NCI-H1092 treated with DMSO at 0.1 percent for 48 hours (cell line): ENCODE data around the gene NRXN3.

Source experiments
- DNase-seq: peaks from one replicate; lab custom pipeline; 2025; lab: John Stamatoyannopoulos, UW

The NRXN3 gene

DNA sequence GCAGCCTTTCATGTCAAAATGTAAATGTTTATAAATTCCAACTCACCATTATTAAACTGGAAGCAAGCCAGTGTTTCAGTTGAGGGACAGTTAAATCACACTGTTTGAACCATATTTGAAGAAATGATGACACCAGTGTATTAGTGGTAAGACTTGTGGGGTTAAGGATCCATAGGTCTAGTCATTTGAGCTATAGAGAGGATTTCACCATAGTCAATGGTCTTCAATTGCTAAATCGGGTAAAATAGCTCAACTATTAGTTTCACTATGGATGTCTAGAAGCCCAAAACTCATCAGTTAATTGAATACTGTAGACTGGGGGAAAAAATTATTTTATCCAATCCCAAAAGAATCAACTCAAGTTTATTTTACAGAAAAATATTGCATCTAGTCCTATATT lies 659.1 kb downstream of the NRXN3 start:
- no peak for DNase-seq

- DNase-seq: no peak
Observed at GRCh38 chr14:78834766-78835451, 664.7 kb downstream of the NRXN3 start.

- no peak for DNase-seq
Observed at GRCh38 chr14:78835909-78836308, 665.7 kb downstream of the NRXN3 start.

DNA sequence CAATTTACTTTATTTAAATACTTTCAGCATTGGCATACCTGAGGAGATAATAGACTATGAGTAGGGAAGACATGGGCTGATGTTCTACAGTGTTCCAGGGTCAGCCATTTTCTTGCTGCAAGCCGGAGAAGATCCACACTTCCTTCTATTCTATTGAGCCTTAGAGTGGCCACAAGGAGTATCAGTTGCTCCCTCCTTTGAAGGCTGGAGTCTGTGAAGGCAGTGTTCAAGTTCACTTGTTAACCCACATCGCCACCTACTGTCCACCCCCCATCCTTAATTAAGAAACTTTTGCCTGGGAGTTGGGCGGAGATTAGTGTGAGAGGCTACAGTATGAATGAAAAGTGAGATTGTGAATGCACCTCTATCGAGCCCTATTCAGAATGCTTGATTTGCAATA lies 666.6 kb downstream of the NRXN3 start:
- peak; percentile 57 for DNase-seq

DNA sequence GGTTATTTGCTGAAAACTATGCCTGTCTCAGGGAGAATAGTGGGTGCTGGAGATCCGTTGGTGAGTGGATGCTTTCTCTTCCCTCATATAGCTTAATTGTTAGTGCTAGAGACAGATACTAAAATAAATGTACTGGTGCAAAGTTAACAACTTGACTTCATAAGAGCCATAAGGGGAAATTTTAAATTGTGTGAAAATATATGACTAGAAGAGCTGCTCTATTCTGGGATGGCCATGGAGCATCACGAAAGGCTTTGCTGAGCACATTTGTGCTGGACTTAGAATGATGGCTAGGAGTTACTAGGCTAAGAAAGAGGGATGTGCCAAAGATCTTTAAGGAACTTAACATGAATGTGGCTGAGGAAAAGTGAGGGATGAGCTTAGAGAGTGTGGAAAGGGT lies 668.8 kb downstream of the NRXN3 start:
- DNase-seq: no peak

DNA sequence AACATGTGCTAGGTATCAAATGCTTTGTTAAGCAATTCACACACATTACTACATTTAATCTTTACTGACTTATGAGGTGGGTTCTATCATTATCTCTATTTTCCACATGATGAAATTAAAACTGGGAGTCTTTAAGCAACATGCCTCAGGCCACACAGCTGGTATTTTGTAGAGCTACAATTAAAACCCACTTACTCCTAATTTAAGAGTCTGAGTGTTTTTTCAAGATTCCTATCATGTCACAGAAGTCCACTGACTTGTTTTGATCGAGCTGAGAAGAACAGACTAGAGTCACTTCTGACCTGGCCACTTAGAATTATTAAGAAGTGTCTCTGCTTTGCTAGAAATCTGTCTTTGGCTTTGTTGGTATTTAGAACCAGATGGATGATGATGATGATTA lies 670.7 kb downstream of the NRXN3 start:
- no peak for DNase-seq

DNA sequence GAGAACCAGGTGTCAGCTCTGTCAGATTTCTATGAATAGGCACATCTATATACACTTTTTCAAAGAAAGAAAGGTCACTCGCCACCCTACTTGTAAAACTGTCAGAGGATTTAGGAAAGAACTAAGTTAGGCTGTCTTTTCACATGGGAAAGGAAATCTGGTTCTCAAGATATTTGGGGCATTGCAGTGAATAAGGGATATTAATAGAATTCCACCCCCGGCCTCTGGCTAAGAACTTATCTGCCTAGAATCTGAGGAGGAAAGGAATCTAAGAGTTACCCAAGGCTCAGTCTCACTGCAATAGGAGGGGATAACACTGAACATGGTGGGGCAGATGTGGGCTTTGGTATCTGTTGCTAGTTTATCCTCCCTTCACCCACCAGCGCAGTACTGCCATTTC lies 677.6 kb downstream of the NRXN3 start:
- DNase-seq: no peak

DNA sequence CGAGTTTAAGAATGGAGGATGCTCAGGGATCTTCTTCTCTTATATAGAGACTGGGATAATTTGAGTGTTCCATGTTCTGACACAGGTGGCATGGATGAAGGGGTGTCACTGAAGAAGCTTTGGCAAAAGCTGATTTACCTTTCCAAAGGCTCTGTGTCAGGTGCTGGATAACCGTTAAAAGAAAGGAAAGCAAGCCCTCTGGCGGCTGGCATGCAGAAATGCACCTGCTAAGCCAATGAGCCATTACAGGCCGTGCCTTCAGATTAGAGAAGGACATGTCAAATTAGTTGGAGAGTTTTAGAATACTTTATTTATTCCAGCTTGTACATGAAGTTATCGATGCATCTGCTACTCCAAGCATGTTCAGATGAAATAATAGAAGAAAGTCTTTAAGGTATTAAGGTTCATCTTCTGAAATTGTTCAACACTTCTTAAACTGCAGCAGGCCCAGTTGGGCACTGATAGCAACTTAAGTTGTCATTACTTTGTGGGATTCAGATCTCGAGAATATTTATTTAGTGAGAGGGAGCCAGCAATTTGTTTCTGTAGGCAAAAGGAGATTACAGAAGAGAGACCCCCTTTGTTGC lies 678.2 kb downstream of the NRXN3 start:
- DNase-seq: peak; percentile 44

GRCh38 chr14:78849952-78850351 lies 679.8 kb downstream of the NRXN3 start:
- DNase-seq: no peak

DNA sequence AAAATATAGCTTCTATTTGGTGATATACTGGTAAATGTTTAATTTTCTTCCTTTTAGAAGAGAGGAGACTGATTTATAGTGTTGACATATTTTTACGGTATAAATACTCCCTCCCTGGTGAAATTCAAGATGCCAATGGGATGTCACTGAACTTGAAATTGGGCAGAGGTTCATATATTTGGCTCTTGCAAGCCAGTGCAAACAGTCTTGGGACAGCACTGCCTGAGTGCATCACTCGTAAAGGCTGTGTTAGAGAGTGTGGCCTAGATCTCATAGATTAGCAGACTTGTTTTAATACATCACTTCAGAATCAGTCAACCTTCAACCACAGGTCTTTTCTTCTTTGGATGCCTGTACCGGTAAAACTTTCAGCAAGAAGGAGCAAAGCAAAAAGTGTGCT lies 681.0 kb downstream of the NRXN3 start:
- DNase-seq: no peak

GRCh38 chr14:78852040-78852439 lies 681.9 kb downstream of the NRXN3 start:
- no peak for DNase-seq

- no peak for DNase-seq
Observed at GRCh38 chr14:78857974-78858373, 687.8 kb downstream of the NRXN3 start.

GRCh38 chr14:78863143-78863542 lies 693.0 kb downstream of the NRXN3 start:
- DNase-seq: no peak

DNA sequence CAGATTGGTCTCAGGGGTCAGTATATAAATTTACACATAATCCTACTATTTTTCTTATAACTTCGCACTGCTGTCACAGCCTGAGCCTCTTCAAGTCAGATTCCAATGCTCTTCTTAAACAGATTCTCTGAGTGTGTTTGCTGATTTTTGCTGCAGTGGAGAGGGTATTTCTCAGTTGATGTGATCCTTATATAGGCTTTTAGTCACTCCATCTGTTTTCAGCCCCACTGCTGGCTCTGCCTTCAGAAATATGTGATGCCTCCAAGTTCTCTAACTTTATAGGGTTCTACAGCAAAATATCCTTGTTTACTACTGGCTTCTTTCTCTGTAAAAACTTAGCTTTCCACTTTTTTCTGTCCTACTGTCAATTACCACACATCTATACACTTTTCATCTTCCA lies 702.7 kb downstream of the NRXN3 start:
- no peak for DNase-seq

- no peak for DNase-seq
Observed at GRCh38 chr14:78873581-78873980, 703.4 kb downstream of the NRXN3 start.

DNA sequence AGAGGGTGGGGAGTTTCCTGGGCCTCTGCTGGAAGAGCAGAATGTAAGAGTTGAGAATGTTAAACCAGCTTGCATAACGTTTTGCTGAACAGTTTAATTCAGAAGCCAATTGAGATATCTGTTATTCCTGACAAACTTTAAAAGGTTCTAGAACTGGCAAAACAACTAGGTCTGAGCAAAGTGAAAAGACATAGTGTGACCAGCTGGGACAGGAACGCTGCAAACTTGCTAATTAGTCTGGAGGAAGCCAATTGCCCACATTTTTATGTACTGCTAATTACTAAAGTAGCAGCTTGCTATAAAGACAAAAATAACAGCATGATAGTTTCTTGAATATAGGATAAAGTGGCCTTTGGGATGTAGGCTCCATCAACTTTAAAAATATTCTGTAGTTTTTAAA lies 704.9 kb downstream of the NRXN3 start:
- no peak for DNase-seq

DNA sequence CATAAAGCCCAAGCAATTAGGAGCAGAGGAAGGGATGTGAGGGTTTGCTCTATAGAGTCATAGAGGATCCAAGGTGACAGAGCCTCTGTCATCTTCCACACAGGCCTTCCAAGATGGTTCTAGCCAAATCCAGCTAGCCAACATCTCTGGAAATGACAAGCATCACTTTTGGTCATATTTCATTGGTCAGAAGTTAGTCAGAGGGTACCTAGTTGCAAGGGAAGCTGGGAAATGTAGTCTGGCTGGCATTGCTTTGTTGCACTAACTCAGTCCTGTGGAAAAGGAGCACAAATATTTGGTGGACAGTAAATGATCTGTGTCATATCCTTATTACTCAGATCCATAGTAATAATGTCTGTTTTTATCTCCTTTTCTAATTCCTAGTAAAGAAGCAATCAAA lies 715.7 kb downstream of the NRXN3 start:
- DNase-seq: no peak

DNA sequence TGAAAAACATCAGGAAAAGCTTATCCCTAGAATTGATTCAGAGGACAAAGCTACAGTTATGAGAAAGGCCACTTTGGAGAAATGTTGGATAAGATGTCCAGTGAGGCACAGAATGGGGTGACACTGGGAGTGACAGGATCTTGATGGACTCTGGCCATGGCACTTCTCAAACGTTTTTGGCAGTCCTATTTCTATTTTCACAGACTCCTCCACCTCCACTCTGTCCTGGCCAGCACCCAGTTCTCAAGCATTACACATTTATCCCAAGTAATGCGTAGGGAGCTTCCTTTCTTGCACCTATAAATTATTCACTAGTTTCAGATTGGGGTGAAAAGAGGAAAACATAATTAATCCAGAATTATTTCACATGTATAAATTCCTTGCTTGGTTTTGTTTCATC lies 727.3 kb downstream of the NRXN3 start:
- DNase-seq: no peak

GRCh38 chr14:78902010-78902623 lies 731.9 kb downstream of the NRXN3 start:
- DNase-seq: peak; percentile 36

DNA sequence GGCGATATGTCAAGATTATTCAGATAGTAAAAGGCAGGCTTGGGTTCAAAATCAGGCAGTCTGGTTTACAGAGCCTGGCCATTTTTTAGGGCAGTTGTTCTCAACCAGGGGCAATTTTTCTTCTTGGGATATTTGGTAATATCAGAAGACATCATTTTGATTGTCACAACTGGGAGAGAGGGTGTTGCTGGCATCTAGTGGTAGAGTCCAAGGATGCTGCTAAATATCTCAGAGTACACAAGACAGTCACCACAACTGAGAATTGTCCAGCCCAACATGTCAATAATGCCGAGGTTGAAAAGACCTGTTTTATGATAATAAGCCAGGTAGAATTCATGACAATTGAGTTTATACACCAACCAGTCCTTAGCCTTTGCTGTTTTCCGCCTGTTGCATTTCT lies 733.9 kb downstream of the NRXN3 start:
- no peak for DNase-seq

DNA sequence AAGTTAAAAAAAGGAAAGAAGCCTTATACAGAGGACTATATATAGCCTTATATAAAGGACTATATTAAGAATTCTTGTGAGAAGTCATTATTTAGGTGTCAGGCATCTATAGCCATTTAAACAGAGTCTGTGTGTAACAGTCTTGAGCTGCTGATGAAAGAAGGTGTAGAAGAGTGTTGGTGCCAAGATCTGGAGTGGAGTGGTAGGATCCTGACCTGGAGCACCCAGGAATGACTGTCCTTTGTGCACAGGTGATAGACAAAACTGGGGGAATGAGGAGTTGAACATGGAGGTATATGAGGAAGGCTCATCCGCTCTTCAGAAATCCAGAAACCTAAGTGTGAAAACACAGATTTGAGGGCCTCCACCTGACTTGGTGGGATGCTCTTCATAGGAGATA lies 747.3 kb downstream of the NRXN3 start:
- DNase-seq: no peak

DNA sequence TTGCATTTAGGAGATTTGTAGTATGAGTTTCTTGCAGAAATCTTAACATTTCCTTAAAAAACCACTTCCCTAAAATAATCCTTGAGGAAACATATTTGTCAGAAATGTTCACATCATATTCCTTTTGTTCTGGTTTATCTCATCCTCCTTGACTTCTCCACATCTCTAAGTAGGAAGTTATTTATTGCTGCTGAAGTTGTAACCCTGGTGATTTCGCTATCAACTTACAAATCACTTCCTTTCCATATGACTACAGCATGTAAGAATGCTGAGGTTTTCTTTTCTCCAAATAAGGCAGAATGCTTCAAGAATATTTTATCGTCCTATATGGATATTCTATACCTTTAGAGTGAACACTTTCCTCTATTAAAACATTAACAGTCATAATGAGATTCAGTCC lies 751.7 kb downstream of the NRXN3 start:
- no peak for DNase-seq

- no peak for DNase-seq
Observed at GRCh38 chr14:78927261-78927660, 757.1 kb downstream of the NRXN3 start.

GRCh38 chr14:78933166-78933565 lies 763.0 kb downstream of the NRXN3 start:
- DNase-seq: no peak
